NCI-H187 (cell line): ENCODE measurements around the gene FXYD2.

Experiments
- DNase-seq, 2 experiments: peaks; one replicate each; lab custom pipeline; 2025; lab: John Stamatoyannopoulos, UW

The FXYD2 gene

GRCh38 chr11:117796872-117797529 lies 27.5 kb downstream of the FXYD2 start, which contains the start of gene DSCAML1:
Gene DSCAML1, minus strand, starts transcription at chr11:117797216. Its CDS starts 137 bp downstream, at chr11:117797079.
- DNase-seq: no peak

- DNase-seq: no peak
Measured at GRCh38 chr11:117796456-117796871, 28.1 kb downstream of the FXYD2 start.

- no peak for DNase-seq
Measured at GRCh38 chr11:117795638-117796455, 28.7 kb downstream of the FXYD2 start.

GRCh38 chr11:117794772-117795629 lies 29.5 kb downstream of the FXYD2 start:
- DNase-seq: no peak

GRCh38 chr11:117794135-117794534 lies 30.4 kb downstream of the FXYD2 start:
- DNase-seq: no peak

GRCh38 chr11:117793583-117793982 lies 31.0 kb downstream of the FXYD2 start:
- no peak for DNase-seq

GRCh38 chr11:117792992-117793391 lies 31.6 kb downstream of the FXYD2 start:
- no peak for DNase-seq

- DNase-seq: peak; percentile 91 to 93
Measured at GRCh38 chr11:117792241-117792640, 32.3 kb downstream of the FXYD2 start.

- no peak for DNase-seq
Measured at GRCh38 chr11:117790279-117790678, 34.3 kb downstream of the FXYD2 start.

- no peak for DNase-seq
Measured at GRCh38 chr11:117789241-117789640, 35.3 kb downstream of the FXYD2 start.

GRCh38 chr11:117786135-117786870 lies 38.2 kb downstream of the FXYD2 start:
- no peak for DNase-seq

- DNase-seq: no peak
Measured at GRCh38 chr11:117782101-117782500, 42.4 kb downstream of the FXYD2 start.

GRCh38 chr11:117781627-117782026 lies 42.9 kb downstream of the FXYD2 start:
- DNase-seq: no peak

GRCh38 chr11:117780456-117780855 lies 44.1 kb downstream of the FXYD2 start:
- no peak for DNase-seq

GRCh38 chr11:117774553-117774952 lies 50.0 kb downstream of the FXYD2 start:
- no peak for DNase-seq

- no peak for DNase-seq
Measured at GRCh38 chr11:117772360-117772759, 52.2 kb downstream of the FXYD2 start.

- DNase-seq: no peak
Measured at GRCh38 chr11:117771841-117772240, 52.7 kb downstream of the FXYD2 start.

GRCh38 chr11:117771197-117771596 lies 53.3 kb downstream of the FXYD2 start:
- DNase-seq: no peak

- DNase-seq: no peak
Measured at GRCh38 chr11:117770061-117770460, 54.5 kb downstream of the FXYD2 start.
